Fibroblast of villous mesenchyme (primary cell): Measurements from ENCODE around the gene GDPD5. TPM values are rescaled to one million over a fixed set of nuclear protein-coding genes. Genes with fewer than 3 reads are reported as not detected.

ENCODE experiments used
- DNase-seq: peaks from one replicate; pipeline ENCODE4 v3.0.0-alpha.2; 2010; ENCODE audit warnings: low read depth
- H3K4me3 ChIP-seq: 2 replicates; pipeline ENCODE4 v1.5.1; 2011; ENCODE audit warnings: low read depth, mild to moderate bottlenecking, low read length
- CTCF ChIP-seq: IDR thresholded peaks from 2 replicates; pipeline ENCODE4 v1.5.1; 2012; ENCODE audit warnings: low read depth, mild to moderate bottlenecking, low read length; ENCODE audit not compliant: insufficient read depth
- total RNA-seq: library from RNA; depleted of rRNA; stranded (reverse); fragments of >200 nt; gene quantifications from 2 replicates; pipeline ENCODE4 v1.2.3, GENCODE V29; 2012

Gene GDPD5
- total RNA-seq, 1 donor = 9.5 TPM

- TF ChIP-seq CTCF = no peak
- no peak overlapping the region for H3K4me3 ChIP-seq
- DNase-seq = no peak
Measured at GRCh38 chr11:75482931-75483469, 42.7 kb downstream of the GDPD5 start.

- TF ChIP-seq CTCF = no peak
- no peak for DNase-seq
- no peak overlapping the region for H3K4me3 ChIP-seq
Measured at GRCh38 chr11:75481922-75482606, 43.7 kb downstream of the GDPD5 start.

- no peak for DNase-seq
- TF ChIP-seq CTCF = no peak
- H3K4me3 ChIP-seq = no peak overlapping the region
Measured at GRCh38 chr11:75481223-75481921, 44.4 kb downstream of the GDPD5 start.

GRCh38 chr11:75480185-75481175 lies 45.3 kb downstream of the GDPD5 start:
- H3K4me3 ChIP-seq = no peak overlapping the region
- DNase-seq = no peak
- no peak for TF ChIP-seq CTCF

GRCh38 chr11:75479597-75480145 lies 46.1 kb downstream of the GDPD5 start:
- no peak for TF ChIP-seq CTCF
- H3K4me3 ChIP-seq = no peak overlapping the region

More at GRCh38 chr11:75479597-75480145, 46.1 kb downstream of the GDPD5 start:
- no peak for DNase-seq
